Hepatocyte (in vitro differentiated cells): Measurements from ENCODE around the gene NMNAT2.

Experiments used
- EZH2phosphoT487 ChIP-seq: fragments of 200-600 bp; sonication (generic); IDR thresholded peaks from one replicate; pipeline ENCODE4 v1.6.1; 2018; ENCODE audit warnings: antibody characterized with exemption, mild to moderate bottlenecking, low read depth, moderate library complexity; ENCODE audit not compliant: unreplicated experiment, severe bottlenecking
- TF ChIP-seq, protein P1 (sequence below): fragments of 200-600 bp; sonication (generic); IDR thresholded peaks from 2 replicates; pipeline ENCODE4 v1.5.1; 2016; ENCODE audit warnings: antibody characterized with exemption, mild to moderate bottlenecking; ENCODE audit not compliant: poor library complexity

DNA sequence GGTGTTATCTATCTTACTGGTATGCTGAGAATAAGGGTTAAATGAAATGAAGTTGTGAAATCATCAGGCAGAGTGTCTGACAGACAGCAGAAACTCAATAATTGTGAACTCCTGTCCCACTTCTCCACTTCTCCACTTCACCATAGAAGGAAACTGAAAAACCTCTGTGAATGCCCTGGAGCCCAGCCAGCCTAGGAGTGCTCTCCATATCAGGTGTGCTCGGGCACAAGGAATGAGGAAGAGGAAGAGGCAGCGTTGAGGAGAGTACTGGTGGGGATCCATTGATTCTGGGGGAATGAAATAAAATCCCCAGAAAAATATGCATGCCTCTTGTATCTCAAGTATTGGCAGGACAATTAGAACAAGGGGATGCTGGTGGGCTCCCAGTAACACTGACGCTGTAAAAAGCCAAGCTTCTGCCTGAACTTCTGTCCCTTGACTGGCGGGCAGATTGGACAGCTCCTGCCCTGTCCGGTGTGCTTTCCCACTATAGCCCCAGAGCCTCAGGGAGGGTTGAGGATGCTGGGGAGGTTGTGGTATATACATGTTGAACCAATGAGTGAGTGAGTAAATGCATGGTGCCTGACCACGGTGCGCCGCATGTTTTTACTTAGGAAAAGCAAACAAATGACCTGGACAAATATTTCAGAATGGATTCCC lies 47.7 kb downstream of the NMNAT2 start:
- TF ChIP-seq, protein P1, sequence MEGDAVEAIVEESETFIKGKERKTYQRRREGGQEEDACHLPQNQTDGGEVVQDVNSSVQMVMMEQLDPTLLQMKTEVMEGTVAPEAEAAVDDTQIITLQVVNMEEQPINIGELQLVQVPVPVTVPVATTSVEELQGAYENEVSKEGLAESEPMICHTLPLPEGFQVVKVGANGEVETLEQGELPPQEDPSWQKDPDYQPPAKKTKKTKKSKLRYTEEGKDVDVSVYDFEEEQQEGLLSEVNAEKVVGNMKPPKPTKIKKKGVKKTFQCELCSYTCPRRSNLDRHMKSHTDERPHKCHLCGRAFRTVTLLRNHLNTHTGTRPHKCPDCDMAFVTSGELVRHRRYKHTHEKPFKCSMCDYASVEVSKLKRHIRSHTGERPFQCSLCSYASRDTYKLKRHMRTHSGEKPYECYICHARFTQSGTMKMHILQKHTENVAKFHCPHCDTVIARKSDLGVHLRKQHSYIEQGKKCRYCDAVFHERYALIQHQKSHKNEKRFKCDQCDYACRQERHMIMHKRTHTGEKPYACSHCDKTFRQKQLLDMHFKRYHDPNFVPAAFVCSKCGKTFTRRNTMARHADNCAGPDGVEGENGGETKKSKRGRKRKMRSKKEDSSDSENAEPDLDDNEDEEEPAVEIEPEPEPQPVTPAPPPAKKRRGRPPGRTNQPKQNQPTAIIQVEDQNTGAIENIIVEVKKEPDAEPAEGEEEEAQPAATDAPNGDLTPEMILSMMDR, result no peak
- no peak for TF ChIP-seq EZH2phosphoT487
